ENCODE data around the gene EML6. TPM values are rescaled to one million over a fixed set of nuclear protein-coding genes. Genes with fewer than 3 reads are reported as not detected.

Gene EML6
- total and polyA plus RNA-seq, 3 donors from 2014 or later, result 7.6 to 17.3 (median 12.1) TPM

GRCh38 chr2:54931473-54931872, 208.0 kb downstream of the EML6 start:
- 86 to 95% methylated on average over 6 of the region's 6 CpGs for WGBS, 2 donors
- H3K9me3 ChIP-seq, result no peaks in the 10 kb centered on the region
- no peaks in the 10 kb centered on the region for H3K4me1 ChIP-seq
- TF ChIP-seq POLR2A (IDR thresholded peaks at IDR 0.05) (no peak), CTCF (IDR thresholded peaks at IDR 0.05) (no peak)
- no peaks in the 10 kb centered on the region for H3K27me3 ChIP-seq
- H3K4me3 ChIP-seq, result no peak overlapping the region
- H3K27ac ChIP-seq, result no peak overlapping the region
- H3K36me3 ChIP-seq (ENCODE audit: low read depth, missing control alignments), result no peaks in the 10 kb centered on the region
- intact Hi-C loops (cut with DNase I; ENCODE audit: low total_unique reads), result no loop called here
- no peak for DNase-seq

- no peak for TF ChIP-seq CTCF (IDR thresholded peaks at IDR 0.05)
- Histone ChIP-seq H3K27ac (no peak overlapping the region), H3K36me3 (ENCODE audit: low read depth, missing control alignments) (no peaks in the 10 kb centered on the region), H3K4me3 (no peak overlapping the region), H3K4me1 (no peaks in the 10 kb centered on the region), H3K27me3 (no peaks in the 10 kb centered on the region), H3K9me3 (no peaks in the 10 kb centered on the region)
- 89 to 93% methylated on average over 4 of the region's 4 CpGs for WGBS, 2 donors
- no peak for DNase-seq
- intact Hi-C loops (cut with DNase I; ENCODE audit: low total_unique reads), result no loop called here
These were observed 211.9 kb downstream of the EML6 start for GRCh38 chr2:54935389-54935788.

- 78 to 85% methylated on average over 8 of the region's 8 CpGs for WGBS, 2 donors
- TF ChIP-seq CTCF (IDR thresholded peaks at IDR 0.05) (no peak), POLR2A (IDR thresholded peaks at IDR 0.05) (no peak)
These were observed 213.3 kb downstream of the EML6 start for GRCh38 chr2:54936766-54937165.

GRCh38 chr2:54939446-54940118, 216.1 kb downstream of the EML6 start:
- Histone ChIP-seq H3K27me3 (no peaks in the 10 kb centered on the region), H3K9me3 (no peaks in the 10 kb centered on the region), H3K27ac (no peak overlapping the region), H3K36me3 (ENCODE audit: low read depth, missing control alignments) (no peaks in the 10 kb centered on the region), H3K4me3 (no peak overlapping the region), H3K4me1 (no peaks in the 10 kb centered on the region)
- 85 to 94% methylated on average over 7 of the region's 7 CpGs for WGBS, 2 donors
- TF ChIP-seq CTCF (IDR thresholded peaks at IDR 0.05) (no peak), POLR2A (IDR thresholded peaks at IDR 0.05) (no peak)
- intact Hi-C loops (cut with DNase I; ENCODE audit: low total_unique reads), result no loop called here
- DNase-seq, result no peak

More at GRCh38 chr2:54936766-54937165, 213.3 kb downstream of the EML6 start:
- H3K9me3 ChIP-seq, result no peaks in the 10 kb centered on the region
- H3K27me3 ChIP-seq, result no peaks in the 10 kb centered on the region
- H3K4me1 ChIP-seq, result no peaks in the 10 kb centered on the region
- no peak for DNase-seq
- no peak overlapping the region for H3K27ac ChIP-seq
- H3K4me3 ChIP-seq, result no peak overlapping the region
- intact Hi-C loops (cut with DNase I; ENCODE audit: low total_unique reads), result no loop called here
- no peaks in the 10 kb centered on the region for H3K36me3 ChIP-seq (ENCODE audit: low read depth, missing control alignments)

- Histone ChIP-seq H3K9me3 (no peaks in the 10 kb centered on the region), H3K4me3 (no peak overlapping the region), H3K27me3 (no peaks in the 10 kb centered on the region), H3K27ac (no peak overlapping the region), H3K4me1 (peaks cover 3% of the 10 kb centered on the region), H3K36me3 (ENCODE audit: low read depth, missing control alignments) (no peaks in the 10 kb centered on the region)
- intact Hi-C loops (cut with DNase I; ENCODE audit: low total_unique reads), result no loop called here
- no peak for DNase-seq
- 70 to 71% methylated on average over 3 of the region's 3 CpGs for WGBS, 2 donors
- TF ChIP-seq POLR2A (IDR thresholded peaks at IDR 0.05), result no peak
These were observed 217.3 kb downstream of the EML6 start for GRCh38 chr2:54940723-54941122.
